ENCODE measurements around the gene NOTO.
"Not testable (repeated sequence)": the region's sequence is repeated elsewhere in the genome, so short reads cannot be mapped to it uniquely, and the experiment has no call there.

The NOTO gene

GRCh38 chr2:73202156-73203054 lies at the start of gene NOTO:
TSS of gene NOTO (plus strand) at chr2:73202574. CDS start at chr2:73202667, 93 bp downstream.
- DNase-seq (ENCODE audit: low read depth), result no peak

- peak; percentile 44 for DNase-seq (ENCODE audit: low read depth)
These were observed 45.7 kb upstream of the NOTO start for GRCh38 chr2:73156539-73157124.

GRCh38 chr2:73162856-73163391 lies 39.5 kb upstream of the NOTO start:
- DNase-seq (ENCODE audit: low read depth), result no peak

- DNase-seq (ENCODE audit: low read depth), result peak; percentile 62
These were observed 38.6 kb upstream of the NOTO start for GRCh38 chr2:73163483-73164367.

GRCh38 chr2:73165978-73166377 lies 36.4 kb upstream of the NOTO start:
- not testable (repeated sequence) for DNase-seq (ENCODE audit: low read depth)

GRCh38 chr2:73166813-73167212 lies 35.6 kb upstream of the NOTO start:
- not testable (repeated sequence) for DNase-seq (ENCODE audit: low read depth)

- DNase-seq (ENCODE audit: low read depth), result not testable (repeated sequence)
These were observed 34.0 kb upstream of the NOTO start for GRCh38 chr2:73168348-73168747.

- not testable (repeated sequence) for DNase-seq (ENCODE audit: low read depth)
These were observed 32.0 kb upstream of the NOTO start for GRCh38 chr2:73170341-73170740.

GRCh38 chr2:73172963-73173362 lies 29.4 kb upstream of the NOTO start:
- peak; percentile 52 for DNase-seq (ENCODE audit: low read depth)

- DNase-seq (ENCODE audit: low read depth), result no peak
These were observed 28.6 kb upstream of the NOTO start for GRCh38 chr2:73173781-73174180.

- no peak for DNase-seq (ENCODE audit: low read depth)
These were observed 28.1 kb upstream of the NOTO start for GRCh38 chr2:73174244-73174643.

- DNase-seq (ENCODE audit: low read depth), result no peak
These were observed 27.3 kb upstream of the NOTO start for GRCh38 chr2:73174941-73175662.

- peak; percentile 76 for DNase-seq (ENCODE audit: low read depth)
These were observed 26.6 kb upstream of the NOTO start for GRCh38 chr2:73175663-73176204.

- no peak for DNase-seq (ENCODE audit: low read depth)
These were observed 26.0 kb upstream of the NOTO start for GRCh38 chr2:73176205-73176880.

- DNase-seq (ENCODE audit: low read depth), result peak; percentile 87
These were observed 25.3 kb upstream of the NOTO start for GRCh38 chr2:73176881-73177644.

GRCh38 chr2:73177645-73178255 lies 24.6 kb upstream of the NOTO start:
- no peak for DNase-seq (ENCODE audit: low read depth)

- DNase-seq (ENCODE audit: low read depth), result no peak
These were observed 16.4 kb upstream of the NOTO start for GRCh38 chr2:73185965-73186364.

- no peak for DNase-seq (ENCODE audit: low read depth)
These were observed 14.8 kb upstream of the NOTO start for GRCh38 chr2:73187549-73187948.

- DNase-seq (ENCODE audit: low read depth), result no peak
These were observed 4.8 kb upstream of the NOTO start for GRCh38 chr2:73197579-73197978.

Data from activated T-cell treated with anti-CD3 and anti-CD28 coated beads for 48 hours (primary cell).